Measurements from ENCODE around the gene SPAG9. TPM values are rescaled to one million over a fixed set of nuclear protein-coding genes. Genes with fewer than 3 reads are reported as not detected.

Gene SPAG9
- total and polyA plus RNA-seq, 4 donors, result 179 to 268 (median 220) TPM

DNA sequence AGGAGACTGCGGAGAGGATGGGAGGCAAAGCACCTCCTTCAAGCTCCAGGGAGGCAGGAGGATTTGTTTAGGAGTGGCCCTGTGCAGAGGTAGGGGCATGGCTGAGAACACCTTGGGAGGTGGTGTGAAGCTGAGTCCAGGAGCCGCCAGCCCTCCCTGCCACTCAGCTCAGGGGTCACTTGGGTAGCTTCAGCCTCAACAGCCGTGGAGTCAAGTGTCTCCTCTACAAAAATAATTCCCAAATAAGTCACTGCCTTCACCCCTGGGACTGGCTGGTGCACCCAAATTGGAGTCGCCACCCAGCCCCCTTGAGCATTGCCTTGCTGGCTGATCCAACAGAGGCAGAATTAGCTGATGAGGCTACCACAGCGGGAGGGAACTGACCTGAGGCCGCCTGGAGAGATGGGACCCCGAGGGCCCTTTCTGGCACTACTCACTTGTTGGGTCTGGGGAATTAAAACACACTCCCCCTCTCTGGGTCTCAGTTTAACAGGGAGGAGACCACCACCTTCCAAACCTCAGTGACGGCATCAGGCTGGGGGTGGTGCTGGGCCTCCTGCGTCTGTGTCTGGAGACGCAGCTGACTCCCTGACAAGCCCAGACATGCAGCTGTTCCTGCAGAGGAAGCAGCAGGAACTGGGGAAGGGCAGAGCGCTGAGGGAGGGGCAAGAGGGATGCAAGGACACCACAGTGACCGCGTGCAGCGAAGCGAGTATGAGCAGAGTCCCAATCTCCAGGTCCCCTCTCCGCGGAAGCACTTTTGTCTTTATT lies 166.7 kb downstream of the SPAG9 start:
- no peak overlapping the region for H3K27ac ChIP-seq (ENCODE audit: low read depth, low read length)
- H3K36me3 ChIP-seq (ENCODE audit: control insufficient read depth, insufficient read depth, low read length), result no peaks in the 10 kb centered on the region
- H3K27me3 ChIP-seq (ENCODE audit: control insufficient read depth, insufficient read depth, low read length), result no peaks in the 10 kb centered on the region
- DNase-seq (ENCODE audit: low read depth in 4 of 6, low spot score in 6 of 6), result peak in 2 of 6 donors; percentile 47 to 51
- 28% methylated on average over 10 of the region's 17 CpGs for WGBS (ENCODE audit: insufficient coverage)
- no peaks in the 10 kb centered on the region for H3K9me3 ChIP-seq (ENCODE audit: control insufficient read depth, insufficient read depth, low read length)
- H3K4me3 ChIP-seq (ENCODE audit: low read depth, low read length), result no peak overlapping the region
- H3K4me1 ChIP-seq (ENCODE audit: control insufficient read depth, insufficient read depth, low read length), result peaks cover 49% of the 10 kb centered on the region

DNA sequence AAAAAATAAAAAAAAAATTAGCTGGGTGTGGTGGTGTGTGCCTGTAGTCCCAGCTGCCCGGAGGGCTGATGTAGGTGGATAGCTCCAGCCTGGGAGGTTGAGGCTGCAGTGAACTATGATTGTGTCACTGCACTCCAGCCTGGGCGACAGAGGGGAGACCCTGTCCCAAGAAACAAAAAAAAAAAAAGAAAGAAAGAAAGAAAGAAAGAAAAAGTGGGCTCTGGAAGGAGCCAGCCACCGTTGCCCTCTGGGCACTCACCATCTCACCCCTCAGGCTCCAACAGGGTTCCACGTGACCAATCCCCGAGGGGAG lies 167.2 kb downstream of the SPAG9 start:
- Histone ChIP-seq H3K36me3 (ENCODE audit: control insufficient read depth, insufficient read depth, low read length) (no peaks in the 10 kb centered on the region), H3K4me1 (ENCODE audit: control insufficient read depth, insufficient read depth, low read length) (peaks cover 54% of the 10 kb centered on the region), H3K4me3 (ENCODE audit: low read depth, low read length) (no peak overlapping the region), H3K9me3 (ENCODE audit: control insufficient read depth, insufficient read depth, low read length) (no peaks in the 10 kb centered on the region), H3K27ac (ENCODE audit: low read depth, low read length) (no peak overlapping the region), H3K27me3 (ENCODE audit: control insufficient read depth, insufficient read depth, low read length) (no peaks in the 10 kb centered on the region)
- WGBS (ENCODE audit: insufficient coverage), result 100% methylated on average over 2 of the region's 5 CpGs
- no peak for DNase-seq (ENCODE audit: low read depth in 4 of 6, low spot score in 6 of 6)

DNA sequence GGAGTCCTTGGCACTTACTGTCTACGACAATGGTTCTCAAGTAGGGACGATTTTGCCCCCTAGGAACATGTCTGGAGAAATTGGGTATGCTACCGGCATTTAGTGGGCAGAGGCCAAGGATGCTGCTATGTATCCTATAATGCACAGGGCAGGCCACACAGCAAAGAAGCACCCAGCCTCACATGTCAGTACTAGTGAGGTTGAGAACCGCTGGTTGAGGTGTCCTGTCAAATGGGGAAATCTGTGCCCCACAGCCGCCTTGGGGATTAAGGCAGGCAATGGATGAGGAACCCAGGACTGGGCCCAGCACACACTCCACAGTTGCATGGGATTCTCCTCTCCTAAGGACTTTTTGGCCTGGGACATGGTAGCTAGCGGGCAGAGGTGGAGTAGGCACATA lies 167.8 kb downstream of the SPAG9 start:
- WGBS (ENCODE audit: insufficient coverage), result 90% methylated on average over 5 of the region's 6 CpGs
- Histone ChIP-seq H3K27ac (ENCODE audit: low read depth, low read length) (no peak overlapping the region), H3K27me3 (ENCODE audit: control insufficient read depth, insufficient read depth, low read length) (no peaks in the 10 kb centered on the region), H3K9me3 (ENCODE audit: control insufficient read depth, insufficient read depth, low read length) (no peaks in the 10 kb centered on the region), H3K4me3 (ENCODE audit: low read depth, low read length) (no peak overlapping the region), H3K36me3 (ENCODE audit: control insufficient read depth, insufficient read depth, low read length) (no peaks in the 10 kb centered on the region), H3K4me1 (ENCODE audit: control insufficient read depth, insufficient read depth, low read length) (peaks cover 60% of the 10 kb centered on the region)
- DNase-seq (ENCODE audit: low read depth in 4 of 6, low spot score in 6 of 6), result no peak

DNA sequence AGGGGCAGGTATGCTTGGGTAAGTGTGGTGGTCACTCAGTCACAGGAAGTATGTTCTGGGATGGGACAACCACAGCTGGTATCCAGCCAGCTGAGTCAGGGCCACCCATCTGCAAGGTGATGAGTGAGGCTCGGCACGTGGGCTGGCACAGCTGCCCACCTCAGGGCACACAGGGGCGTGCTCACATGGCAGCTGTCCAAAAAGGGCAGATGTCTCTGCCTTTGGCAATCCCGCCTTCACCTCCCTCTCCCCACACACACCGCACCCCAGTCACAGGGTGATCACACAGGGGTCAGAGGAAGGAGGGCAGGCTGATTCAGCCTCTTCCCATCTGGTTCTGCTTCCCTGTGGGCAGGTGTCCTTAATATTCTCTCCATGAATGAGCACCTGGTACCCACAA lies 168.7 kb downstream of the SPAG9 start:
- H3K27ac ChIP-seq (ENCODE audit: low read depth, low read length), result no peak overlapping the region
- no peaks in the 10 kb centered on the region for H3K27me3 ChIP-seq (ENCODE audit: control insufficient read depth, insufficient read depth, low read length)
- peaks cover 69% of the 10 kb centered on the region for H3K4me1 ChIP-seq (ENCODE audit: control insufficient read depth, insufficient read depth, low read length)
- no peak for DNase-seq (ENCODE audit: low read depth in 4 of 6, low spot score in 6 of 6)
- WGBS (ENCODE audit: insufficient coverage), result 40% methylated on average over 1 of the region's 5 CpGs
- no peaks in the 10 kb centered on the region for H3K9me3 ChIP-seq (ENCODE audit: control insufficient read depth, insufficient read depth, low read length)
- H3K36me3 ChIP-seq (ENCODE audit: control insufficient read depth, insufficient read depth, low read length), result no peaks in the 10 kb centered on the region
- H3K4me3 ChIP-seq (ENCODE audit: low read depth, low read length), result no peak overlapping the region

DNA sequence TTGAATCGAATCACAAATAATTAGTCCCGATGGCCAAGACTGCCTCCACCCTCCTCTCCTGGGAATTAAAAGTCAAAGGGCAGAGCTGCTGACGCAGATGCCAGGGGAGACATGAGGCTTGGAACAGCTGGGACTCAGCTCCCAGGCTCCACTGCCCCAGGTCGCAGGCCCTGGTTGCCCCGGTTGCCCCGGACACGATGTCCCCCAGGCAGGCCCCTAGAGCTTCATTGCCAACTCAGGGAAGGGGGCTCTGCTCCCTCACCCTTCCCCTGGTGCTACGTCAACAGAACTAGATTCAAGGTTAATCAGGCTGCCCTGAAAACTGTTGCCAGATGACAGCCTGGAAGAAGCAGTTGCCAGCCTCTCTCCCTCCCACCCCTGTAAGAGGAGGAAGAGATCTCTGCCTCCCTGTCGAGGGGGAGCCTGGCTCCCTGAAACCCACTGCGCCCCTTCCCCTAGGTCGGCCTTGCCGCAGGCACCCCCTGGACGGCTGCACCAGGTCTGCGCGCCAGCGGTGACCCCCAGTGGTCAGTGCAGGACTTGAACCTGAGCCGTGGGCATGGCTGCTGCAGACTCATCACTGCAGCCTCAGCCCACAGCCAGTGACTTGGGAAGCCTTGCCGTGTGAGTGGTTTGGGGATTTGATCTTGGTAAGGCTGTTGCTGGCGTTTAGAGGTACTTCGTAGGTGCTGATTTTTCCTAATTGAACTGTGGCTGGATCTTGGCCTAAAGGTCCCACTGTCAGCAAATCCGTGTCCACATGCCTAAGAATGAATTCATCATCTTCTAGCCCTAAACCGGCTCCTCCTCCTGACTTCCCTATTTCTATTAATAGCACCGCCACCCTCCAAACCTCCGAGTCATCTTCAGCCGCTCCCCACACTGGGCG lies 170.4 kb downstream of the SPAG9 start:
- peaks cover 59% of the 10 kb centered on the region for H3K4me1 ChIP-seq (ENCODE audit: control insufficient read depth, insufficient read depth, low read length)
- 24% methylated on average over 24 of the region's 26 CpGs for WGBS (ENCODE audit: insufficient coverage)
- H3K27ac ChIP-seq (ENCODE audit: low read depth, low read length), result peak overlapping the region; percentile 3
- no peak overlapping the region for H3K4me3 ChIP-seq (ENCODE audit: low read depth, low read length)
- H3K9me3 ChIP-seq (ENCODE audit: control insufficient read depth, insufficient read depth, low read length), result no peaks in the 10 kb centered on the region
- no peaks in the 10 kb centered on the region for H3K27me3 ChIP-seq (ENCODE audit: control insufficient read depth, insufficient read depth, low read length)
- no peaks in the 10 kb centered on the region for H3K36me3 ChIP-seq (ENCODE audit: control insufficient read depth, insufficient read depth, low read length)
- peak in 3 of 6 donors; percentile 57 to 86 (median 83) for DNase-seq (ENCODE audit: low read depth in 4 of 6, low spot score in 6 of 6)

DNA sequence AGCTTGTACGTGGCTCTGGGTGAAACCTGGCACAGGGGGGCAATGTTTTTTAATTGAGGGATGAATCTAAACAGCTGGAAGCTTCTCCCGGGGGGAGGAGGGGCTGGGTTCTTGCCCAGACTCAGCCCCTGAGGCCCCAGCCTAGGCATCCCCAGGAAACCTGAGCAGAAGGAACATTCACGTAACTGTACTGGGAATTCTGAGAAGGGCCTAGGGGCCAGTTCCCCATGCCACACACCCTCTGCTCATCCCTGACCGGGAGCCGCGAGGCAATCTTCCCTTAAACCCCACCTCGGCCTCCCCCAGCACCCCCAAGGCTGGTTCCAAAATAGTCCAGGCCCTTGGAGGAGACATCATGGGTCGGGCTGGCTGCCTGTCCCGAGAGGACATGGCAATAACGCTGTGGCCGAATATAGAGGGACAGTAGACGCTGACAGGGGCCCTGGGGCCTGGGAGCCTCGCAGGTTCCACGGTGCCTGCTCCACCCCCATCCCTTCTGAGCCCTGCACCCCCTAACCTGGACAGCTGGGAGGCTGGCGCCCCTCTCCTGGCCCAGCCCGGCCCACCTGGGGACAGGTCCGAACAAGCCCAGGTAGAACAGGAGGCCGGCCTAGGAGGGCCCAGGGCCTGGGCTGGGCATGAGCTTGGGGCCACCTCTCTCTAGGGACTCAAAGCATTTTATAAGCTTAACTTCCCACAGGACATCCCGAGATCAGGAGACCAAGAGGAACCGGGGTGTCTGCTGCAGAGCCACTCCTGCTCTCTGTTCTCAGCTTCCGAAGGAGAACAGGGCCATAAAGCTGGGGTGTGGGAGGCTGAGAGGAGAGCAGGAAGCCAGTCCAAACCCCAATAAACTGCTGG lies 171.3 kb downstream of the SPAG9 start:
- H3K27ac ChIP-seq (ENCODE audit: low read depth, low read length), result peak overlapping the region; percentile 3
- no peaks in the 10 kb centered on the region for H3K9me3 ChIP-seq (ENCODE audit: control insufficient read depth, insufficient read depth, low read length)
- H3K4me3 ChIP-seq (ENCODE audit: low read depth, low read length), result no peak overlapping the region
- WGBS (ENCODE audit: insufficient coverage), result 84% methylated on average over 17 of the region's 21 CpGs
- no peaks in the 10 kb centered on the region for H3K27me3 ChIP-seq (ENCODE audit: control insufficient read depth, insufficient read depth, low read length)
- peaks cover 59% of the 10 kb centered on the region for H3K4me1 ChIP-seq (ENCODE audit: control insufficient read depth, insufficient read depth, low read length)
- H3K36me3 ChIP-seq (ENCODE audit: control insufficient read depth, insufficient read depth, low read length), result no peaks in the 10 kb centered on the region
- DNase-seq (ENCODE audit: low read depth in 4 of 6, low spot score in 6 of 6), result no peak

DNA sequence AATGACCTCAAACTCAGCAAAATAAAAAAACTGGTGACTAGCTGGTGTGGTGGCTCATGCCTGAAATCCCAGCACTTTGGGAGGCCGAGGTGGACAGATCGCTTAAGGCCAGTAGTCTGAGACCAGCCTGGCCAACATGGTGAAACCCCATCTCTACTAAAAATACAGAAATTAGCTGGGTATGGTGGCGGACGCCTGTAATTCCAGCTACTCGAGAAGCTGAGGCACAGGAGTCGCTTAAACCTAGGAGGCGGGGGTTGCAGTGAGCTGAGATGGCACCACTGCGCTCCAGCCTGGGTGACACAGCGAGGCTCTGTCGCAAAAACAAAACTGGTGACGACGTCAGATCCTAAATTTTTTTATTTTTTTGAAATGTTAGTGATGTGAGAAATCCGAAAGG lies 172.0 kb downstream of the SPAG9 start:
- 81% methylated on average over 11 of the region's 13 CpGs for WGBS (ENCODE audit: insufficient coverage)
- no peaks in the 10 kb centered on the region for H3K9me3 ChIP-seq (ENCODE audit: control insufficient read depth, insufficient read depth, low read length)
- no peak for DNase-seq (ENCODE audit: low read depth in 4 of 6, low spot score in 6 of 6)
- peak overlapping the region; percentile 3 for H3K27ac ChIP-seq (ENCODE audit: low read depth, low read length)
- H3K27me3 ChIP-seq (ENCODE audit: control insufficient read depth, insufficient read depth, low read length), result no peaks in the 10 kb centered on the region
- H3K4me1 ChIP-seq (ENCODE audit: control insufficient read depth, insufficient read depth, low read length), result peaks cover 59% of the 10 kb centered on the region
- no peaks in the 10 kb centered on the region for H3K36me3 ChIP-seq (ENCODE audit: control insufficient read depth, insufficient read depth, low read length)
- no peak overlapping the region for H3K4me3 ChIP-seq (ENCODE audit: low read depth, low read length)

DNA sequence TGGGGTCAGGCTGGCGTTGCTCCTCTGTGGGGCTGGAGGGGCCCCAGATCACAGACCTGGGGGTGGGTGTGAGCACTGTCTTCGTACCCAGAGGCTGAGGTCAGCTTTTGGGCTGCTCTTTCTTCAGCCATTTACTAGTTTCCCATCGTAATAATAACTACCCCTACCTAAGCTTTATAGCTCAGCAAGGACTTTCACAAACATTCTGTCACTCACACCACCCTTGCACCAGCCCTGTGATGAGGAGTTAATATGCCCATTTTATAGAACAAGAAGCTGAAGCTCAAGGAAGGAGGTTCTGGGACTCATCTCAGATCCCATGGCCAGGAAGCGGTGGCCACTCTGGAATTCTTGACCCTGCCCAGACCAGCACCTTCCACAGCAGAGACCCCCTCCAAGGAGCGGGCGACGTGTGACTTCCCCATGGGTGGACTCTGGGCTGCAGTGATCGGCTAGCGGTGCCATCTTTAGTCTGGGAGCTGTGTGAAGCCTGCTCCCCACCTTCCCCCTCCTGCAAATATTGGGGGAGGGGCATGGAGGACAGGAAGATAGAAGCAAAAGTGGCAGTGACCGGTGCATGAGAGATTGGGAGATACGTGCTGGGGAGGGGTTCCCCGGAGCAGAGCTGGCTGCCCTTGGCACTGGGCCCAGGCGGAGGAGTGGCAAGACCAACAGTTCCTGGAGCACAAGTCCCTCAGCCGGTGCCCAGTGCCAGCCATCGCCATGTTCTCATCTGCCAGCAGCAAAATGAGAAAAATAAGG lies 172.7 kb downstream of the SPAG9 start:
- H3K27me3 ChIP-seq (ENCODE audit: control insufficient read depth, insufficient read depth, low read length), result no peaks in the 10 kb centered on the region
- H3K9me3 ChIP-seq (ENCODE audit: control insufficient read depth, insufficient read depth, low read length), result no peaks in the 10 kb centered on the region
- H3K36me3 ChIP-seq (ENCODE audit: control insufficient read depth, insufficient read depth, low read length), result no peaks in the 10 kb centered on the region
- no peak overlapping the region for H3K27ac ChIP-seq (ENCODE audit: low read depth, low read length)
- 39% methylated on average over 5 of the region's 15 CpGs for WGBS (ENCODE audit: insufficient coverage)
- H3K4me1 ChIP-seq (ENCODE audit: control insufficient read depth, insufficient read depth, low read length), result peaks cover 64% of the 10 kb centered on the region
- DNase-seq (ENCODE audit: low read depth in 4 of 6, low spot score in 6 of 6), result peak in 2 of 6 donors; percentile 79 to 82
- H3K4me3 ChIP-seq (ENCODE audit: low read depth, low read length), result no peak overlapping the region

Data from spinal cord (tissue), 10 donors.